Heart left ventricle (tissue), 13 donors: ENCODE data around the gene ECHDC1.

Source experiments
- POLR2A ChIP-seq, 2 donors: fragments of 450-650 bp; IDR thresholded peaks; one replicate each; pipeline ENCODE4 v1.6.1; 2017; ENCODE audit warnings: antibody characterized with exemption in 2 of 2, mild to moderate bottlenecking in 2 of 2, moderate library complexity in 2 of 2
- TF ChIP-seq, protein P1 (sequence below), 12 donors: fragments of 200-600 bp; sonication (generic) in 4 of 12; IDR thresholded peaks; one replicate each; pipeline versions ENCODE4 v1.5.0 to v1.8.0; 2018 to 2022; ENCODE audit warnings: antibody characterized with exemption in 12 of 12, mild to moderate bottlenecking in 5 of 12
- donor health status: ischemic (EF 13 %, LVEDD 7.1; RV severe dilation, severe dysfunction).
- donor health status: DM: no; HTN: yes; CAD: no.
- donor health status: DM: no; HTN: no; CAD: no.
- donor health status: ischemic (EF 25% LVEDD 6.9; RV normal size, moderate dysfunction).
- donor health status: ischemic (EF 25% LVEDD 5.7; RV mildly dilated, moderate dysfunction).
- donor health status: ischemic (EF 35%, LVEDD 5.7; RV mildly dilated, moderate dysfunction).
- donor health status: nonischemic (EF 11% LVEDD 7.7; RV severe dilation, severe dysfunction).
- donor health status: DM: yes; HTN: yes; CAD: no.
- donor health status: PGD.
- donor health status: ischemic (EF 29% LVEDD 5.4; RV normal size, mild dysfunction).
- donor health status: nonischemic (EF 23%, LVEDD 6.1; RV moderate dilation, normal function).

DNA sequence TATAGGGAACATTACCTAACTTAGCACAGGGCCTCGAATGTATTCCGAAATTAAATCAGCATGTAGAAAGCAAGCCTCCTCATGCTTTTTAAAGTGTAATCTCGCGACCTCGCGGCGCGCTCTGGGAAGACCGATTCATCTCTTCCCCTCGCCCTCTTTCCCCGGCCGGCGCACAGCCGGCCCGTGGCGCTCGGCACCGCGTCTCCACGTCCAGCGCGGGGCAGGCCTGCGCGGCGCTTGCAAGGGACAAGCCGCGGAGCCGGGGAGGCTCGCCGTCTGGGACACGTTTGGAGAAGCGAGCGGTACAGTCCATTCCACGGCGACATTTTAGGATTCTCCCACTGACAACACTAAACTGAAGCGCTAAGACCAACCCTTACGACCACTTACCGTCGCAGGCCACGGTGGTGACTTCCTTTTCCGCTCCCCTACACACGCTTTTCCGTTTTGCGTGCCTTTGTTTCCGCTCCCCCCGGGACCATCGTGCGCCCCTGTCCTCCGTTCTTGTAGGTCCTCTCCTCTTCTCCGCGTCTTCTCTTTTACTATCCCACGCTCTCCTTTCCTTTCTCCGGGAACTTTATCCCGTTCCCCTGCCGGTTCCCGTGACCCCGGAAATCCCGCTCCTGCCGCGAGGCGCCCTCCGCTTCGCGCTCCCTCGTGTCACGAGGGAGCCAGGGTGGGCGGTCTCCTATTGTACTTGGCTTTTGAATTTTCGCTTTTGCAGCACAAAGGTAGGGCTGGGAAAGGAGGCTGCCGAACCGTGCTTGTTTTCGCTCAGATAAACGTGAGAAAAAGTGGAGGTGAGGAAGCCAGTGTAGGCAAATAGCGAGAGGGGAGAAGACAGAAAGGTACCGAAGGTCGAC is at the start of gene ECHDC1:
- TF ChIP-seq, protein P1, sequence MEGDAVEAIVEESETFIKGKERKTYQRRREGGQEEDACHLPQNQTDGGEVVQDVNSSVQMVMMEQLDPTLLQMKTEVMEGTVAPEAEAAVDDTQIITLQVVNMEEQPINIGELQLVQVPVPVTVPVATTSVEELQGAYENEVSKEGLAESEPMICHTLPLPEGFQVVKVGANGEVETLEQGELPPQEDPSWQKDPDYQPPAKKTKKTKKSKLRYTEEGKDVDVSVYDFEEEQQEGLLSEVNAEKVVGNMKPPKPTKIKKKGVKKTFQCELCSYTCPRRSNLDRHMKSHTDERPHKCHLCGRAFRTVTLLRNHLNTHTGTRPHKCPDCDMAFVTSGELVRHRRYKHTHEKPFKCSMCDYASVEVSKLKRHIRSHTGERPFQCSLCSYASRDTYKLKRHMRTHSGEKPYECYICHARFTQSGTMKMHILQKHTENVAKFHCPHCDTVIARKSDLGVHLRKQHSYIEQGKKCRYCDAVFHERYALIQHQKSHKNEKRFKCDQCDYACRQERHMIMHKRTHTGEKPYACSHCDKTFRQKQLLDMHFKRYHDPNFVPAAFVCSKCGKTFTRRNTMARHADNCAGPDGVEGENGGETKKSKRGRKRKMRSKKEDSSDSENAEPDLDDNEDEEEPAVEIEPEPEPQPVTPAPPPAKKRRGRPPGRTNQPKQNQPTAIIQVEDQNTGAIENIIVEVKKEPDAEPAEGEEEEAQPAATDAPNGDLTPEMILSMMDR (IDR thresholded peaks at IDR 0.05), result peak in 1 of 12 donors; percentile 23
- TF ChIP-seq POLR2A (IDR thresholded peaks at IDR 0.05), result peak in 1 of 2 donors; percentile 36
